Stimulated activated CD4-positive, alpha-beta T cell treated with anti-CD3 and anti-CD28 coated beads, TNF-alpha, amount 100 ng/mL, for 48 hours (primary cell): ENCODE results near the gene FIGNL2.
A peak's percentile ranks its signal among the peaks of the same experiment; 100 is the strongest.
"Not testable (repeated sequence)": the region's sequence is repeated elsewhere in the genome, so short reads cannot be mapped to it uniquely, and the experiment has no call there.

Source experiments
- DNase-seq, 3 donors: peaks; one replicate each; pipeline ENCODE4 v3.0.0-alpha.2; 2020; ENCODE audit warnings: low read depth in 3 of 3

Gene FIGNL2, protein sequence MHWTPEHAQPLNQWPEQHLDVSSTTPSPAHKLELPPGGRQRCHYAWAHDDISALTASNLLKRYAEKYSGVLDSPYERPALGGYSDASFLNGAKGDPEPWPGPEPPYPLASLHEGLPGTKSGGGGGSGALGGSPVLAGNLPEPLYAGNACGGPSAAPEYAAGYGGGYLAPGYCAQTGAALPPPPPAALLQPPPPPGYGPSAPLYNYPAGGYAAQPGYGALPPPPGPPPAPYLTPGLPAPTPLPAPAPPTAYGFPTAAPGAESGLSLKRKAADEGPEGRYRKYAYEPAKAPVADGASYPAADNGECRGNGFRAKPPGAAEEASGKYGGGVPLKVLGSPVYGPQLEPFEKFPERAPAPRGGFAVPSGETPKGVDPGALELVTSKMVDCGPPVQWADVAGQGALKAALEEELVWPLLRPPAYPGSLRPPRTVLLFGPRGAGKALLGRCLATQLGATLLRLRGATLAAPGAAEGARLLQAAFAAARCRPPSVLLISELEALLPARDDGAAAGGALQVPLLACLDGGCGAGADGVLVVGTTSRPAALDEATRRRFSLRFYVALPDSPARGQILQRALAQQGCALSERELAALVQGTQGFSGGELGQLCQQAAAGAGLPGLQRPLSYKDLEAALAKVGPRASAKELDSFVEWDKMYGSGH

DNA sequence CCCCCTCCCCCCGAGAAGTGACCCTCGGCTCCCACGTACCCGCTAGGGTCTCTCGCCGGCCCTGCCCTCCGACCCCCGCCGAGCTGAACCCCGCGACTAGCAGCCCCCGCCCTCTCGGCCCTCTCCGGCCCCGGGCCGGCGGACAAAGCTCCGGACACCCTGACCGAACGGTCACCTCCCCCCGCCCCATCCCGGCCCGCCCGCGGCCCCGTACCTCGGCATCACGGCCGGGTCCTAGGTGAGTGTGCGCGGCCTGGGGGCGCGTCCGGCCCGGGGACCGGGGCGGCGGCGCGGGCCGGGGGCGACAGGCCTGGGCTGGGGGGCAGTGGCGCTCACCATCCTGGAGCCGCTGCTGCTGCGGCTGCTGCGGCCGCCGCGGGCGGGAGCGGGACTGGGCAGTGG is at the start of gene FIGNL2:
Gene FIGNL2, minus strand, starts transcription at position 393 of the 402 bp plus-strand sequence. CDS start 26,305 bp downstream, outside the sequence.
- DNase-seq: no peak

DNA sequence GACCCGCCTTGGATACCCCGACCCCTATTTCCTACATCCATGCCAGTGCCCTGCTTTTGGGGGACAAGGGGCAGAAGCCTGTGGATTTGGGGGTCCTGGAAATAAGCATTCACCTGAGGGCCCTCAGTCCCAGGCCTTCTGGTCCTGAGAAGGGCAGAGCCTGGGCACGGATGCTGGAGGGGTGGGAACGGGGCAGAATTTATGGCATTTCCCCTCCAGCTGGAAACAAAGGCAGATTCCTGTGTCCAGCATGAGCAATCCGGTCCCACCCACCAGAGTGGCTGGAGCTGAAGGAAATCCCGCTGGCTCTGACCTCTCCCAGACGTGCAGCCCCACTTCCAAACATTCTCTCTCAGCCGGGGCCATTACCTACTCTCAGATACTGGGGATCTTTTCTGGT is 48.7 kb upstream of the FIGNL2 start:
- no peak for DNase-seq

- no peak for DNase-seq
Measured at GRCh38 chr12:51896236-51896635, 47.7 kb upstream of the FIGNL2 start.

GRCh38 chr12:51895378-51896135 is 47.0 kb upstream of the FIGNL2 start:
- DNase-seq: no peak

DNA sequence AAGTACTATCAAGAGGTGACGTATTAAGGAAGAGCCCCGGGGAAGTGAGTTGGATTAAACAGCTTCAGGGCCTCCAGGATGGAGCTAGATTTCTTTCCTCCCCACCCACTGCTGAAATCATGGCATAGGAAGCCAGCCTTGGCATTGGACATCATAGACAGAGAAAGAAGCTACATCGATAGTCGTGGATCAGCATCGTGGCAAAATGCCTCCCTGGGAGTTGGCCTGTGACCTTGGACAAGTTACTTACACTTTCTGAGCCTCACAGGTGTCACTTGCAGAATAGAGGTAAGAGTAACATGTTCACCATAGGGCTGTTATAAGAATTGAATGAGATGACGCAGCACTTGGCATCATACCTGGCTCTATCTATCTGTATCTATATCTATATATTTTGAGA is 45.3 kb upstream of the FIGNL2 start:
- DNase-seq: no peak

GRCh38 chr12:51891843-51892242 is 43.3 kb upstream of the FIGNL2 start:
- DNase-seq: no peak

DNA sequence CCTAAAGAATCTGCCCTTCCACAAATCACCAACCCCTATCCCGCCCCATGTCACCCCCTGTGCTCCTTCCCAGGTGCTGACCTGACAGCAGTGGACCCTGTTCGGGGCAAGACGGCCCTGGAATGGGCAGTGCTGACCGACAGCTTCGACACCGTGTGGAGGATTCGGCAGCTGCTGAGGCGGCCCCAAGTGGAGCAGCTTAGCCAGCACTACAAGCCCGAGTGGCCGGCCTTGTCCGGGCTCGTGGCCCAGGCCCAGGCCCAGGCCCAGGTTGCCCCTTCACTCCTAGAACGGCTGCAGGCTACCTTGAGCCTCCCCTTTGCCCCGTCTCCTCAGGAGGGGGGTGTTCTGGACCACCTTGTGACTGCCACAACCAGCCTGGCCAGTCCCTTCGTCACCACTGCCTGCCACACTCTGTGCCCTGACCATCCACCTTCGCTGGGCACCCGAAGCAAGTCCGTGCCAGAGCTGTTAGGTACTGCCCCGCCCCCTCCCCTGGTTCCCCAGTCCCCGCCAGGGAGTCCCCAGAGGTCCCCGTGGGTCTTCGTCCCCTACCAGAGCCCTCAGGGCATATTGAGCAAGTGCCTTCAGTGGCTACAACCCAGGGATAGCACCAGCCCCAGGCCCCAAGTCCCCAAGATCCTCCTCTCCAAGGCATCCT is 42.1 kb upstream of the FIGNL2 start:
- no peak for DNase-seq

DNA sequence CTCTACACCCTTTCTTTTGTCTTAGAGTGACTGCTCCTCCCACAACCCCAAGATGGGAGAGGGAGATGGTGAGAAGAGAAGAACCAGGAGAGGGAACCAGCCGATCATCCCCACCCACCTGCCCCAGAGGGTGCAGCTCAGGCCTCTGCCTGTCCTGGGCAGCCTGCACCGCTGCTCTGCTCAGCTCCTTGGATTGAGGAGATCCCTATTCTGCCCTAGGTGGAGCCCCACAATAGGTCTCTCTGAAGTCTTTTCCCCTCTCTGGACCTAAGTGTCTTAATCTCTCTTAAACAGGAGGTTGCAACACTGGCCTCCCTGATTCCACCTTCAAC is 41.6 kb upstream of the FIGNL2 start:
- no peak for DNase-seq

DNA sequence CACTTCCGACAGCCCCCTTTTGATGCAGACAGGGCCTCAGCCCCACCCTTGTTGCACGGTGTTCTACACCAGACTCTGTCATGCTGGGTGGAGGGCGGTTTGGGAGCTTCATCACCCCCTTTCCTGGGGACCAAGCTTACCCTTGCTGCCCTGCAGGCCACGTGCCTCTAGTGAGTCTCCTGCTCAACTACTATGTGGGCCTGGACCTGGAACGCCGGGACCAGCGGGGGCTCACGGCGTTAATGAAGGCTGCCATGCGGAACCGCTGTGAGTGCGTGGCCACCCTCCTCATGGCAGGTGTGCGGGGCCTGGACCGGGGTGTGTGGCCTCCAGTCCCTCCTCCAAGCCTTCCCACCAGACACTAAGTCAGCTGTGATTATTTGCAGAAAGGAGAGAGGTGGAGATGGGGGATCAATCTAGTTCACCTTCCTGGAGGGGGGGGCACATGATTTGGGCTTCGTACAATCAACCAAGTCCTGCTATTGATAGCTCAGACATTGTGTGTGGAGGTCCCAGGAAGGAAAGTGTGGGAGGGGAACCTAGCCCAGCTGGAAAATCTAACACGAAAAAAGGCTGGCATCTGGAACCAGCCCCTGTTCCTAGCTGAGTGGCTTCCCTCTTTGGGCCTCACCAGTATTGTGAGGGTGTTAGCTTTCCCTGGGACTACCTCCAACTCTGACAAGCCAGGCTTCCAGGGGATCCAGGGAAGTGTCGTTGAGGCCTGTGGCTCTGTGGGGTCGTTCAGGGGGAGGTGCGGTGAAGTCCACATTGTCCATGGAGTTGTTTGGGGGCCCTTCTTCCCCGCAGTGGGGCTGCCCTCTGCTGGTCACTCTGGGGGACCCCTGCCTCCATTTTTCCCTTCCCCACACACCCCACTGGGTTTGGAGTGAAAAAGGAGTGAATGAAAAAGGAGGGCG is 41.0 kb upstream of the FIGNL2 start:
- DNase-seq: no peak

DNA sequence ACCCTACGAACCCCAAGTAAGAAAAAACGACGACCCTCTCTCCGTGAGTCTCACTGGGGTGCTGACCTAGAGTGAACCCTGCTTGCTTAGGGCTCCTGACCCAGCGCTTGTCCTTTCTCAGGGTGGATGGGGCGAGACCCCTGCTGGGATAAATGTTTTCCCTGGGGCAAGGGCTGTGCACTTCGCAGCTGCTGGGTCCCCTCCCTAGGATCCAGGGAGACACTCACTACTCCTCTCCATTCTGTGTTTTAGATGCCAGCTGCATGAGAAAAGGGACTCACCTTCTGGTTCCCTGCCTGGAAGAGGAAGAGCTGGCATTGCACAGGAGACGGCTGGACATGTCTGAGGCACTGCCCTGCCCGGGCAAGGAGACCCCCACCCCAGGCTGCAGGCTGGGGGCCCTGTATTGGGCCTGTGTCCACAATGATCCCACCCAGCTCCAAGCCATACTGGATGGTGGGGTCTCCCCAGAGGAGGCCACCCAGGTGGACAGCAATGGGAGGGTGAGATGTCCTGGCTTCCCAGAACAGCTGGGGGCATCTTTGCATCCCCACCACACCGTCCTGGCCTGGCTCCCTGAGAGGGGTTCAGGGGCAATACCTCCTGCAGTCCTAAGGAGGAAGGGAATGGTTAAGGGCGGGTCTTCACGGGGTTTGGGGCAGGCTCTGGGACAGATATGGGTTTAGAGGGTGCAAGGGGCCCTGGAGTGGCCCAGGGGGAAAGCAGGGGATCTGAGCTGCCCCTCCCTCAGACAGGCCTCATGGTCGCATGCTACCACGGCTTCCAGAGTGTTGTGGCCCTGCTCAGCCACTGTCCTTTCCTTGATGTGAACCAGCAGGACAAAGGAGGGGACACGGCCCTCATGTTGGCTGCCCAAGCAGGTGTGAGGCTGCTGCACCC is 40.0 kb upstream of the FIGNL2 start:
- no peak for DNase-seq

DNA sequence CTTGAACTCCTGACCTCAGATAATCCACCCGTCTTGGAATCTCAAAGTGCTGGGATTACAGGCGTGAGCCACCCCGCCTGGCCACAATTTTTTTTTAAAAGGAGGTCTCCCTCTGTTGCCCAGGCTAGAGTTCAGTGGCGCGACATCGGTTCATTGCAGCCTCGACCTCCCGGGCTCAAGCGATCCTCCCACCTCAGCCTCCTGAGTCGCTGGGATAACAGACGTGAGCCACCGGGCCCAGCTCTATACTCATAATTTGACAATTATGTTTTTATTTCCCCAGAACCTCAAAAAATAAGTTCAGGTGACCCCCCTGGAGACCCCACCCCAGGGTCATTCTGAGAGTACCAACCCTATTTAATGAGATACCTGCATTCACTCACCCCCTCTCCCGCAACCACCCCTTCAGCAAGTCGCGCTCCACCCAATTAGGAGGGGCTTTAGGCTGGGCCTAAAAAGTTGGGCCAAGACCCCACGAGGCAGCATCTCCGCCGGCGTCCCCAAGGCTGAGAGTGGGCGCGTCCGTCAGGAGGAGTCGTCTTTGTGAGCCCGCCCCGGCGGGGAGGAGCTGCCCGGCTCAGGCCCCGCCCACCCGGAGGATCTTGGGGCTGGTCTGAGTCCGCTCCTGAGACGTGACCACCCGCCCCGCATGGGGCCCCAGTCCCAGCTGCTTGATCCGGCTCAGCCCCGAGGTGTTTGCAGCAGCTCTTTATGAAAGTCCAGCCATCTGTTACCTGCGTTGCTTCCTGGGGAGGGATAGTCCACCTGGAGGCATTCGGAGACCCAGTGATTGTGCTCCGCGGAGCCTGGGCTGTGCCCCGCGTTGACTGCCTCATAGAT is 39.2 kb upstream of the FIGNL2 start, which contains the start of gene ANKRD33:
Gene ANKRD33, plus strand, starts transcription at position 628 of the 840 bp plus-strand sequence. Its CDS starts 84 bp downstream, at position 712.
- no peak for DNase-seq

GRCh38 chr12:51886021-51886710 is 37.6 kb upstream of the FIGNL2 start:
- peak in 1 of 3 donors; percentile 35 for DNase-seq

- DNase-seq: not testable (repeated sequence)
Measured at GRCh38 chr12:51885294-51886020, 36.9 kb upstream of the FIGNL2 start.

DNA sequence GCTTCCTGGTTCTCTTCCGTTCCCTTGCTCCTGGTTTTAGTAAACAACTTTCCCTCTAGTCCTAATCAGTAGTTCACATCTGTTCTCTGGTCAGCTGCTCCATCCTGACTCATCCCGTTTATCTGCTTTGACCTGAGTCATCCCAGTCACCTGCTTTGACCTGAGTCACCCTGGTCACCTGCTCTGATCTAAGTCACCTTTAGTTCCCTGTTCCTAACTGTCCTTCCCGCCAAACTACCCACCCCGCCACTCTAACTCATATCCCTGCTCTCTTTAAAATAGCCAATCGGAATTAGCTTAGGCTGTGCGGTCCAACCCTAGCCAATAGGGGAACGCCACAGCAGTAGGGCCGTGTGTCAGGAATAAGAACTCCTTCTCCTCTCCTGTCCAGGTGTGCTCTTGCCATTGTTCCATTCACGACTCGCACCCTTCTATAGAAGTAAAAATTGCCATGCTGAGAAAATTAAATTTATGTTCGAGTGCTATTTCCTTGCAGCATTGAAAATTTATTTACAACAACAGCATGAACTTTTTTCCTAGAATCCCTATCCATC is 36.2 kb upstream of the FIGNL2 start:
- no peak for DNase-seq

DNA sequence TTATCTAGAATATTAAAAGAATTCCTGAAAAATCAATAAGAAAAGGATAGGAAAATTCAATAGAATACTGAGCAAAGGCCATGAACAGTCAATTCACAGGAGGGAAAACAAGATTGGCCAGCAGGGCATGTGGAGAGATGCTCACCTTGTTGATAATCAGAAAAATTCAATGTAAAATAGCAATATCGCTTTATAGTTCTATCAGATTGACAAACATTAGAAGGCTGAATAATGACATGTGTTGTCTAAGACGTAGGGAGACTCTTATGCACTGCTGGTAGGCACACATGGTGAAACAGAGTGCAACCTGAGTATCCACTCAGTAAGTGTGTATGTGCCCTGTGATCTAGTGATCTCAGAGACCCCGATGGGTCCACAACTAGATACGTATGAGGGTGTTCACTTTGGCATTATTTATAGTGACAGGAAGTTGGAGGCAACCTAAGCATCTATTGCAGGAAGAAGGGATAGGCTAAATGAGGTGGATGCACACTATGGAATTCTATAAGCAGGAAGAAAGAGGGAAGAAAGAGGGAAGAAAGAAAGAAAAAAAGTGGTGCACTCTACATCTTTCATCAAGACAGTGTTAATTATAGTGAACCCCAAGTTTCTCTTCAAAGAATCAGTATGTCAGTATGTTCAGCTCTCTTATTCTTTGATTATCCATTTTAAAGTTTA is 35.6 kb upstream of the FIGNL2 start:
- no peak for DNase-seq

- DNase-seq: no peak
Measured at GRCh38 chr12:51883295-51883694, 34.8 kb upstream of the FIGNL2 start.

DNA sequence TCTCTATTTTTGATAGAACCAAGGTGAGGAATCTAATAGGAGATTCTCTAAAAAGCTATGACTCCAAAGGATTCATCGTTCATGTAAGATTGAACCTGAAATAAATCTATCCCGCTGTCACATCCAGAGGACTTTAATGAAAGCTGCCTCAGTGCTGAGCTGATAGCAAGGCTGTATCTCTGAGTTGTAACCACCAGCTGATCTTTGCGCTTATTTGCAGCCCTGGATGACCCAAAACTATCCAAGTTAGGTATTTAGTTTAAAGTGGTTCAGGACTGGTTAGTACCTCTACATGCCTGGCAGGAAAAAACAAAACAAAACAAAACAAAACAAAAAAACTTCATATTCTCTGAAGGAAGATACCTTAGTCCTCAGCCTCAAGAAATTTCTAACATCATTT is 30.6 kb upstream of the FIGNL2 start:
- DNase-seq: no peak
